Right lobe of liver (tissue), 4 donors: ENCODE data around the gene VPS8.

ENCODE experiments used
- POLR2A ChIP-seq: fragments of 450-650 bp; IDR thresholded peaks from one replicate; pipeline ENCODE4 v1.6.1; 2017; ENCODE audit warnings: antibody characterized with exemption, mild to moderate bottlenecking
- TF ChIP-seq, protein P1 (sequence below), 4 donors: fragments of 200-600 bp in 3 of 4; fragments of 450-650 bp in 1 of 4; IDR thresholded peaks; one replicate each; pipeline versions ENCODE4 v1.5.1 to v1.8.0; 2016 to 2022; ENCODE audit warnings: antibody characterized with exemption in 4 of 4, mild to moderate bottlenecking in 2 of 4
- donor health status: DM: no; HTN: no; CAD: no.
- donor health status: DM: no; HTN: no; CAD: no.
- donor health status: DM: no; HTN: yes; CAD: no.

DNA sequence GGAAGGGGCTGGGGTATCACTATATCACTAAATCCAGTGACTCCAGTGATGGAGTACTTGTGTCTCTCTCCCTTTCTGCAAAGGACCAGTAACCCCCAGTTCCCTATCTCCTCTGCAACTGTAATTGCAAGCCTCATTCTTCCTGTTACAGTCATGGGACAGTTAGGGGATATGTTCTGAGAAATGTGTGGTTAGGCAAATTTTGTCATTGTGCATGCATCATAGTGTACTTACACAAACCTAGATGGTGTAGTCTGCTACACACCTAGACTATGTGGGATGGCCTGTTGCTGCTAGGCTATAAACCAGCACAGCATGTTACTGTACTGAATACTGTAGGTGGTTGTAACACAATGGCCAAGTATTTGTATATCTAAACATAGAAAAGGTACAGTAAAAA is 2.2 kb downstream of the VPS8 start:
- TF ChIP-seq POLR2A, result no peak
- TF ChIP-seq, protein P1, sequence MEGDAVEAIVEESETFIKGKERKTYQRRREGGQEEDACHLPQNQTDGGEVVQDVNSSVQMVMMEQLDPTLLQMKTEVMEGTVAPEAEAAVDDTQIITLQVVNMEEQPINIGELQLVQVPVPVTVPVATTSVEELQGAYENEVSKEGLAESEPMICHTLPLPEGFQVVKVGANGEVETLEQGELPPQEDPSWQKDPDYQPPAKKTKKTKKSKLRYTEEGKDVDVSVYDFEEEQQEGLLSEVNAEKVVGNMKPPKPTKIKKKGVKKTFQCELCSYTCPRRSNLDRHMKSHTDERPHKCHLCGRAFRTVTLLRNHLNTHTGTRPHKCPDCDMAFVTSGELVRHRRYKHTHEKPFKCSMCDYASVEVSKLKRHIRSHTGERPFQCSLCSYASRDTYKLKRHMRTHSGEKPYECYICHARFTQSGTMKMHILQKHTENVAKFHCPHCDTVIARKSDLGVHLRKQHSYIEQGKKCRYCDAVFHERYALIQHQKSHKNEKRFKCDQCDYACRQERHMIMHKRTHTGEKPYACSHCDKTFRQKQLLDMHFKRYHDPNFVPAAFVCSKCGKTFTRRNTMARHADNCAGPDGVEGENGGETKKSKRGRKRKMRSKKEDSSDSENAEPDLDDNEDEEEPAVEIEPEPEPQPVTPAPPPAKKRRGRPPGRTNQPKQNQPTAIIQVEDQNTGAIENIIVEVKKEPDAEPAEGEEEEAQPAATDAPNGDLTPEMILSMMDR (IDR thresholded peaks at IDR 0.05), result no peak
